NCI-H128 (cell line): ENCODE measurements around the gene WEE1.

Experiments
- DNase-seq: peaks from one replicate; lab custom pipeline; 2025; ENCODE audit not compliant: unreplicated experiment; lab: John Stamatoyannopoulos, UW

Gene WEE1

GRCh38 chr11:9566561-9567063, 6.9 kb upstream of the WEE1 start:
- no peak for DNase-seq

GRCh38 chr11:9567401-9567800, 6.1 kb upstream of the WEE1 start:
- no peak for DNase-seq

GRCh38 chr11:9568161-9568853, 5.2 kb upstream of the WEE1 start:
- no peak for DNase-seq

- DNase-seq = no peak
Measured at GRCh38 chr11:9568854-9569587, 4.4 kb upstream of the WEE1 start.

GRCh38 chr11:9569588-9570164, 3.8 kb upstream of the WEE1 start:
- DNase-seq = no peak

GRCh38 chr11:9570313-9571025, 3.0 kb upstream of the WEE1 start:
- DNase-seq = no peak

GRCh38 chr11:9571071-9571762, 2.3 kb upstream of the WEE1 start:
- no peak for DNase-seq

GRCh38 chr11:9571763-9572115, 1.7 kb upstream of the WEE1 start:
- no peak for DNase-seq

- DNase-seq = no peak
Measured at GRCh38 chr11:9573775-9574621, 528 bp downstream of the WEE1 start.

GRCh38 chr11:9574622-9575259, 1.3 kb downstream of the WEE1 start:
- DNase-seq = no peak

GRCh38 chr11:9575260-9576240, 2.1 kb downstream of the WEE1 start:
- peak; percentile 48 for DNase-seq

GRCh38 chr11:9576701-9577381, 3.4 kb downstream of the WEE1 start:
- no peak for DNase-seq

GRCh38 chr11:9577556-9577955, 4.1 kb downstream of the WEE1 start:
- DNase-seq = no peak

- DNase-seq = no peak
Measured at GRCh38 chr11:9580894-9581293, 7.4 kb downstream of the WEE1 start.

- no peak for DNase-seq
Measured at GRCh38 chr11:9581556-9582161, 8.2 kb downstream of the WEE1 start.

GRCh38 chr11:9590717-9591116, 17.2 kb downstream of the WEE1 start:
- DNase-seq = no peak

- no peak for DNase-seq
Measured at GRCh38 chr11:9594267-9595046, 21.0 kb downstream of the WEE1 start.
